Keratinocyte (primary cell): Measurements from ENCODE around the gene EIF3L. TPM values are rescaled to one million over a fixed set of nuclear protein-coding genes. Genes with fewer than 3 reads are reported as not detected.

ENCODE experiments used
- DNase-seq: peaks from one replicate; pipeline ENCODE4 v3.0.0-alpha.2; 2011; ENCODE audit warnings: low read depth, missing footprints, low spot score
- FAIRE-seq: peaks from 2 replicates; lab custom pipeline; 2011; peaks lifted over from hg19 to GRCh38; lab: Jason Lieb, UNC
- H2AFZ ChIP-seq: 2 replicates; pipeline ENCODE4 v1.6.0; 2012; ENCODE audit warnings: low read length, control low read depth, inconsistent platforms; ENCODE audit not compliant: control insufficient read depth
- H3K27ac ChIP-seq: 2 replicates; pipeline ENCODE4 v1.5.1; 2011; ENCODE audit warnings: low read length; ENCODE audit not compliant: control insufficient read depth, insufficient read depth
- H3K27me3 ChIP-seq: 3 replicates; pipeline ENCODE4 v1.6.0; 2011; ENCODE audit warnings: low read length; ENCODE audit not compliant: control insufficient read depth, insufficient read depth; ENCODE audit errors: extremely low read depth
- H3K36me3 ChIP-seq, 2 experiments: 2 replicates in 1 of 2; 3 replicates in 1 of 2; pipeline ENCODE4 v1.5.1; 2011; ENCODE audit warnings: low read length in 2 of 2, mild to moderate bottlenecking in 1 of 2; ENCODE audit not compliant: control insufficient read depth in 2 of 2, insufficient read depth in 2 of 2; ENCODE audit errors: extremely low read depth in 1 of 2
- H3K4me1 ChIP-seq: 3 replicates; pipeline ENCODE4 v1.5.1; 2011; ENCODE audit warnings: low read length; ENCODE audit not compliant: control insufficient read depth, insufficient read depth; ENCODE audit errors: extremely low read depth
- H3K4me2 ChIP-seq: 3 replicates; pipeline ENCODE4 v1.6.0; 2011; ENCODE audit warnings: low read depth, low read length; ENCODE audit not compliant: control insufficient read depth, insufficient read depth; ENCODE audit errors: extremely low read depth
- H3K4me3 ChIP-seq, 3 experiments: fragments of 200-600 bp in 1 of 3; sonication (generic) in 1 of 3; 2 replicates in 2 of 3; 3 replicates in 1 of 3; pipeline ENCODE4 v1.5.1; 2011 to 2016; ENCODE audit warnings: low read length in 3 of 3, mild to moderate bottlenecking in 3 of 3, control low read depth in 2 of 3, inconsistent platforms in 1 of 3, low read depth in 1 of 3, mixed read lengths in 1 of 3, mixed run types in 1 of 3, moderate library complexity in 1 of 3; ENCODE audit not compliant: control insufficient read depth in 2 of 3, insufficient read depth in 2 of 3; ENCODE audit errors: extremely low read depth in 1 of 3
- H3K79me2 ChIP-seq: 2 replicates; pipeline ENCODE4 v1.6.0; 2012; ENCODE audit warnings: low read length; ENCODE audit not compliant: control insufficient read depth, insufficient read depth
- H3K9ac ChIP-seq: 3 replicates; pipeline ENCODE4 v1.6.0; 2011; ENCODE audit warnings: low read length; ENCODE audit not compliant: control insufficient read depth, insufficient read depth; ENCODE audit errors: extremely low read depth
- H3K9me1 ChIP-seq: 3 replicates; pipeline ENCODE4 v1.6.0; 2011; ENCODE audit warnings: low read length; ENCODE audit not compliant: control insufficient read depth, insufficient read depth; ENCODE audit errors: extremely low read depth
- H3K9me3 ChIP-seq: 2 replicates; pipeline ENCODE4 v1.5.1; 2012; ENCODE audit warnings: low read depth, low read length; ENCODE audit not compliant: control insufficient read depth
- H4K20me1 ChIP-seq: 3 replicates; pipeline ENCODE4 v1.6.0; 2011; ENCODE audit warnings: low read length; ENCODE audit not compliant: control insufficient read depth, insufficient read depth; ENCODE audit errors: extremely low read depth
- CTCF ChIP-seq, 3 experiments: IDR thresholded peaks in 1 of 3; conservative IDR thresholded peaks in 1 of 3; optimal IDR thresholded peaks in 1 of 3; 2 replicates in 2 of 3; 3 replicates in 1 of 3; pipeline versions ENCODE3 to v1.5.1; 2011; ENCODE audit warnings: low read length in 3 of 3, mild to moderate bottlenecking in 3 of 3, moderate library complexity in 2 of 3, control low read depth in 1 of 3, inconsistent platforms in 1 of 3; ENCODE audit not compliant: insufficient read depth in 2 of 3; ENCODE audit errors: extremely low read depth in 1 of 3
- EZH2 ChIP-seq: IDR thresholded peaks from one replicate; pipeline ENCODE4 v1.6.1; 2012; ENCODE audit warnings: inconsistent platforms, mild to moderate bottlenecking, low read length, moderate library complexity
- dilution Hi-C: fragments of 300-500 bp; cut with MboI; formaldehyde crosslinking; loops from one replicate; pipeline ENCODE4 v1.7.0; 2020; ENCODE audit warnings: low sequenced_read_pairs; ENCODE audit not compliant: extremely low pct_ligation_motif_present
- polyA plus RNA-seq, 5 experiments: library from polyadenylated mRNA; depleted of rRNA in 3 of 5; stranded (reverse) in 3 of 5; stranded (forward) in 1 of 5; unstranded in 1 of 5; fragments of >200 nt; gene quantifications; 1 replicate in 1 of 5; 2 replicates in 3 of 5; 3 replicates in 1 of 5; pipeline versions ENCODE4 v1.2.1 to v1.2.3, GENCODE V29; 2011 to 2012; ENCODE audit warnings: missing spikeins in 2 of 5, low read depth in 1 of 5, low replicate concordance in 1 of 5

Gene EIF3L
- polyA plus RNA-seq, 1 donor (not counting 4 experiments of a cell fraction or from before 2014, with no cell fraction given): 639 TPM

- H3K27me3 ChIP-seq: no peaks in the 10 kb centered on the region
- no peak overlapping the region for H3K4me2 ChIP-seq
- FAIRE-seq: no peak
- H3K9me3 ChIP-seq: no peaks in the 10 kb centered on the region
- dilution Hi-C loops: no loop called here
- peaks cover 41% of the 10 kb centered on the region for H4K20me1 ChIP-seq
- no peak overlapping the region for H3K9ac ChIP-seq
- peaks cover 21% of the 10 kb centered on the region for H3K4me1 ChIP-seq
- no peak overlapping the region for H3K27ac ChIP-seq
- peak; percentile 23 to 70 (median 40) for TF ChIP-seq CTCF (optimal IDR thresholded peaks at IDR 0.05 in 1 of 3, IDR thresholded peaks at IDR 0.05 in 1 of 3, conservative IDR thresholded peaks at IDR 0.05 in 1 of 3; ENCODE audit: extremely low read depth in 1 of 3, insufficient read depth in 2 of 3, low read length in 3 of 3)
- TF ChIP-seq EZH2: no peak
- DNase-seq: no peak
- H3K9me1 ChIP-seq: peaks cover 5% of the 10 kb centered on the region
- H3K36me3 ChIP-seq: peaks cover 55 to 64% of the 10 kb centered on the region in 2 experiments
- H3K4me3 ChIP-seq: no peak overlapping the region
- no peak overlapping the region for H2AFZ ChIP-seq
- H3K79me2 ChIP-seq: peaks cover 49% of the 10 kb centered on the region
These were observed 81.2 kb downstream of the EIF3L start for GRCh38 chr22:37930270-37930951.

GRCh38 chr22:37930952-37931440 is 81.8 kb downstream of the EIF3L start:
- no peak overlapping the region for H3K9ac ChIP-seq
- H3K36me3 ChIP-seq: peaks cover 51 to 61% of the 10 kb centered on the region in 2 experiments
- FAIRE-seq (no peak), DNase-seq (no peak)
- no peak overlapping the region for H3K4me3 ChIP-seq
- peaks cover 5% of the 10 kb centered on the region for H3K9me1 ChIP-seq
- H3K79me2 ChIP-seq: peaks cover 44% of the 10 kb centered on the region
- peaks cover 21% of the 10 kb centered on the region for H3K4me1 ChIP-seq
- H3K27ac ChIP-seq: no peak overlapping the region
- dilution Hi-C loops: no loop called here
- TF ChIP-seq CTCF (optimal IDR thresholded peaks at IDR 0.05 in 1 of 3, IDR thresholded peaks at IDR 0.05 in 1 of 3, conservative IDR thresholded peaks at IDR 0.05 in 1 of 3; ENCODE audit: extremely low read depth in 1 of 3, insufficient read depth in 2 of 3, low read length in 3 of 3) (no peak), EZH2 (no peak)
- H4K20me1 ChIP-seq: peaks cover 41% of the 10 kb centered on the region
- H3K4me2 ChIP-seq: no peak overlapping the region
- H2AFZ ChIP-seq: no peak overlapping the region
- H3K9me3 ChIP-seq: no peaks in the 10 kb centered on the region
- H3K27me3 ChIP-seq: no peaks in the 10 kb centered on the region
